B cell (primary cell): ENCODE measurements around the gene ARHGAP25. TPM values are rescaled to one million over a fixed set of nuclear protein-coding genes. Genes with fewer than 3 reads are reported as not detected.

Source experiments
- ATAC-seq: fragments of 200-7000 bp; cut with Tn5 transposase; one replicate; pipeline ENCODE4 v1.10.0; 2021; ENCODE audit warnings: low read depth, mild to moderate bottlenecking, moderate number of reproducible peaks, moderate library complexity
- CTCF ChIA-PET: fragments of 350-600 bp; sonication (Branson Sonifier 250); formaldehyde crosslinking; loops from one replicate; lab custom pipeline; 2021; ENCODE audit warnings: antibody characterized with exemption, inconsistent platforms; lab: Charles Lee
- POLR2A ChIA-PET: fragments of 350-600 bp; sonication (Branson Sonifier 250); formaldehyde crosslinking; loops from one replicate; lab custom pipeline; 2021; ENCODE audit warnings: antibody characterized with exemption; lab: Charles Lee
- DNase-seq: peaks from one replicate; pipeline ENCODE4 v3.0.0; 2013
- H2AFZ ChIP-seq: 2 replicates; pipeline ENCODE4 v1.6.1; 2012; ENCODE audit warnings: mild to moderate bottlenecking, low read depth, low read length; ENCODE audit not compliant: insufficient read depth, poor library complexity, severe bottlenecking
- H3K27ac ChIP-seq, 2 donors: 1 replicate in 1 of 2; 2 replicates in 1 of 2; pipeline ENCODE4 v1.5.1; 2012 to 2013; ENCODE audit warnings: low read length in 2 of 2, mild to moderate bottlenecking in 2 of 2, moderate library complexity in 1 of 2
- H3K27me3 ChIP-seq, 4 experiments: fragments of 200-600 bp in 1 of 4; sonication (generic) in 1 of 4; replicated peaks in 1 of 4; 1 replicate in 2 of 4; 2 replicates in 2 of 4; pipeline versions ENCODE4 v1.6.1 to v1.7.0; 2013 to 2016; ENCODE audit warnings: low read length in 3 of 4, mild to moderate bottlenecking in 2 of 4, mixed read lengths in 1 of 4, moderate library complexity in 1 of 4; ENCODE audit not compliant: insufficient read depth in 4 of 4, control insufficient read depth in 3 of 4; ENCODE audit errors: control extremely low read depth in 1 of 4
- H3K36me3 ChIP-seq, 2 experiments: replicated peaks in 1 of 2; 1 replicate in 1 of 2; 2 replicates in 1 of 2; pipeline versions ENCODE4 v1.6.1 to v1.7.1; 2013; ENCODE audit warnings: low read length in 1 of 2; ENCODE audit not compliant: insufficient read depth in 2 of 2, control insufficient read depth in 1 of 2; ENCODE audit errors: control extremely low read depth in 1 of 2, extremely low read depth in 1 of 2
- H3K4me1 ChIP-seq, 2 donors: fragments of 200-600 bp in 1 of 2; sonication (generic) in 1 of 2; 1 replicate in 1 of 2; 2 replicates in 1 of 2; pipeline versions ENCODE4 v1.5.1 to v1.6.1; 2013 to 2017; ENCODE audit warnings: low read length in 2 of 2; ENCODE audit not compliant: control insufficient read depth in 2 of 2, insufficient read depth in 2 of 2
- H3K4me2 ChIP-seq: replicated peaks from 2 replicates; pipeline ENCODE3; 2012; ENCODE audit warnings: mild to moderate bottlenecking, low read depth, low read length; ENCODE audit not compliant: poor library complexity, severe bottlenecking
- H3K4me3 ChIP-seq, 5 experiments: fragments of 200-600 bp in 1 of 5; sonication (generic) in 1 of 5; 1 replicate in 3 of 5; 2 replicates in 2 of 5; pipeline versions ENCODE4 v1.5.1 to v1.7.0; 2011 to 2016; ENCODE audit warnings: low read length in 4 of 5, mild to moderate bottlenecking in 4 of 5, low read depth in 2 of 5, control low read depth in 1 of 5, moderate library complexity in 1 of 5; ENCODE audit not compliant: insufficient read depth in 1 of 5; ENCODE audit errors: control extremely low read depth in 1 of 5, extremely low read depth in 1 of 5
- H3K79me2 ChIP-seq: fragments of 200-600 bp; sonication (generic); one replicate; pipeline ENCODE4 v1.6.0; 2016; ENCODE audit warnings: low read length; ENCODE audit not compliant: control insufficient read depth, insufficient read depth
- H3K9ac ChIP-seq: fragments of 200-600 bp; sonication (generic); 2 replicates; pipeline ENCODE4 v1.6.1; 2017; ENCODE audit warnings: mild to moderate bottlenecking, low read length, moderate library complexity
- H3K9me3 ChIP-seq, 3 donors: one replicate each; pipeline versions ENCODE4 v1.6.1 to v1.7.1; 2013; ENCODE audit warnings: low read length in 2 of 3; ENCODE audit not compliant: control insufficient read depth in 2 of 3, insufficient read depth in 1 of 3; ENCODE audit errors: control extremely low read depth in 1 of 3
- H4K20me1 ChIP-seq: 2 replicates; pipeline ENCODE4 v1.6.0; 2012; ENCODE audit warnings: mild to moderate bottlenecking, low read length; ENCODE audit not compliant: insufficient read depth, control insufficient read depth, poor library complexity, severe bottlenecking
- H3K27ac Mint-ChIP-seq: one replicate; pipeline ENCODE4 v1.8.0; 2021; ENCODE audit warnings: mixed read lengths
- H3K27me3 Mint-ChIP-seq: one replicate; pipeline ENCODE4 v1.8.0; 2021; ENCODE audit warnings: mixed read lengths
- H3K4me1 Mint-ChIP-seq: one replicate; pipeline ENCODE4 v1.8.0; 2021; ENCODE audit warnings: mixed read lengths
- H3K4me3 Mint-ChIP-seq: one replicate; pipeline ENCODE4 v1.8.0; 2021; ENCODE audit warnings: mixed read lengths
- H3K9me3 Mint-ChIP-seq: one replicate; pipeline ENCODE4 v1.8.0; 2022; ENCODE audit warnings: mixed read lengths; ENCODE audit not compliant: insufficient read depth
- CTCF ChIP-seq: fragments of 200-600 bp; IDR thresholded peaks from one replicate; pipeline ENCODE4 v1.8.0; 2022; ENCODE audit warnings: antibody characterized with exemption, mild to moderate bottlenecking
- EZH2 ChIP-seq: IDR thresholded peaks from 2 replicates; pipeline ENCODE4 v1.6.1; 2012; ENCODE audit warnings: borderline replicate concordance, low read depth, mild to moderate bottlenecking, moderate library complexity, low read length; ENCODE audit not compliant: insufficient read depth, poor library complexity, severe bottlenecking
- WGBS: methylation state at CpG from one replicate; pipeline ENCODE4 v1.1.5; 2013; ENCODE audit warnings: missing lambda C conversion rate; ENCODE audit not compliant: insufficient coverage; 5-methylcytosine and 5-hydroxymethylcytosine counted together
- intact Hi-C: fragments of 100-400 bp; cut with micrococcal nuclease; formaldehyde crosslinking; loops from one replicate; pipeline ENCODE4 v1.10.0; 2022
- polyA plus RNA-seq: library from polyadenylated mRNA; depleted of rRNA; stranded (reverse); fragments of >200 nt; gene quantifications from 2 replicates; pipeline ENCODE4 v1.2.3, GENCODE V29; 2012
- total RNA-seq, 2 donors: library from RNA; stranded (reverse); fragments of 120-200 nt in 1 of 2; gene quantifications; 1 replicate in 1 of 2; 2 replicates in 1 of 2; pipeline versions ENCODE4 v1.2.3 to v1.2.4, GENCODE V29; 2013 to 2022

The ARHGAP25 gene
- total and polyA plus RNA-seq, 2 donors (not counting 1 experiment from before 2014, with no cell fraction given): 97.9 to 207 TPM

GRCh38 chr2:68779595-68779994 lies 45.0 kb downstream of the ARHGAP25 start:
- no peaks in the 10 kb centered on the region for H3K9me3 ChIP-seq
- H4K20me1 ChIP-seq: peaks cover 16% of the 10 kb centered on the region
- Mint-ChIP-seq H3K4me1 (peaks cover 63% of the 10 kb centered on the region), H3K9me3 (no peaks in the 10 kb centered on the region), H3K4me3 (peak overlapping the region; percentile 83), H3K27ac (peak overlapping the region; percentile 82), H3K27me3 (no peaks in the 10 kb centered on the region)
- peaks cover 22 to 85% of the 10 kb centered on the region in 2 experiments for H3K36me3 ChIP-seq
- H3K79me2 ChIP-seq: peaks cover 95% of the 10 kb centered on the region
- TF ChIP-seq CTCF (no peak), EZH2 (no peak)
- H2AFZ ChIP-seq: no peak overlapping the region
- peak overlapping the region in 3 of 5 experiments; percentile 17 to 91 (median 25) for H3K4me3 ChIP-seq
- peak overlapping the region; percentile 83 for H3K4me2 ChIP-seq
- ChIA-PET CTCF (interaction anchor here (0.9 to 21.9 kb wide), 14 partner anchors 8 to 130 kb away, joined by 3 to 425 read pairs (median 4); no protein-coding TSS in a partner anchor), POLR2A (interaction anchor here (0.7 to 3.5 kb wide), 3 partner anchors 9 to 14 kb away, joined by 3 to 24 read pairs (median 4); no protein-coding TSS in a partner anchor)
- peak overlapping the region; percentile 34 for H3K9ac ChIP-seq
- peaks cover 84 to 87% of the 10 kb centered on the region in 2 donors for H3K4me1 ChIP-seq
- intact Hi-C loops: loop anchor here (5.0 kb wide), 1 partner anchor 33 kb away; no protein-coding TSS in a partner anchor
- H3K27me3 ChIP-seq: no peaks in the 10 kb centered on the region
- ATAC-seq: no peak
- DNase-seq: no peak
- H3K27ac ChIP-seq: peak overlapping the region; percentile 39 to 96

GRCh38 chr2:68784188-68784587 lies 49.6 kb downstream of the ARHGAP25 start:
- Histone ChIP-seq H3K4me3 (peak overlapping the region in 2 of 5 experiments; percentile 2 to 38), H3K4me1 (peaks cover 98 to 100% of the 10 kb centered on the region in 2 donors), H3K27ac (peak overlapping the region; percentile 55 to 96), H3K9me3 (no peaks in the 10 kb centered on the region), H3K9ac (no peak overlapping the region), H3K36me3 (peaks cover 45 to 97% of the 10 kb centered on the region in 2 experiments), H3K4me2 (peak overlapping the region; percentile 47), H3K27me3 (no peaks in the 10 kb centered on the region), H2AFZ (no peak overlapping the region), H3K79me2 (peaks cover 95% of the 10 kb centered on the region), H4K20me1 (peaks cover 9% of the 10 kb centered on the region)
- peaks cover 39% of the 10 kb centered on the region for H3K4me1 Mint-ChIP-seq
- no peak overlapping the region for H3K4me3 Mint-ChIP-seq
- no peaks in the 10 kb centered on the region for H3K9me3 Mint-ChIP-seq
- CTCF ChIA-PET: interaction anchor here (0.5 to 6.0 kb wide), 4 partner anchors 14 to 729 kb away, joined by 3 to 66 read pairs (median 4); no protein-coding TSS in a partner anchor
- no peaks in the 10 kb centered on the region for H3K27me3 Mint-ChIP-seq
- no CpG with 5 or more reads among the region's 2 CpGs for WGBS
- peak; percentile 53 for DNase-seq
- H3K27ac Mint-ChIP-seq: no peak overlapping the region
- intact Hi-C loops: loop anchor here (1.0 to 10.0 kb wide), 3 partner anchors 8 to 529 kb away; partner anchors contain the start of genes PLEK and PPP3R1
- TF ChIP-seq CTCF: no peak
- no peak for TF ChIP-seq EZH2
- POLR2A ChIA-PET: interaction anchor here (0.7 to 1.4 kb wide), 4 partner anchors 9 to 317 kb away, joined by 3 to 10 read pairs (median 4); partner anchors contain the start of genes APLF and FBXO48
- ATAC-seq: peak; percentile 35
